NCI-H1417 (cell line): ENCODE data around the gene CCDC43.
"Not testable (repeated sequence)": the region's sequence is repeated elsewhere in the genome, so short reads cannot be mapped to it uniquely, and the experiment has no call there.

Source experiments
- DNase-seq, 3 experiments: peaks; one replicate each; lab custom pipeline; 2025; lab: John Stamatoyannopoulos, UW

CCDC43 gene

DNA sequence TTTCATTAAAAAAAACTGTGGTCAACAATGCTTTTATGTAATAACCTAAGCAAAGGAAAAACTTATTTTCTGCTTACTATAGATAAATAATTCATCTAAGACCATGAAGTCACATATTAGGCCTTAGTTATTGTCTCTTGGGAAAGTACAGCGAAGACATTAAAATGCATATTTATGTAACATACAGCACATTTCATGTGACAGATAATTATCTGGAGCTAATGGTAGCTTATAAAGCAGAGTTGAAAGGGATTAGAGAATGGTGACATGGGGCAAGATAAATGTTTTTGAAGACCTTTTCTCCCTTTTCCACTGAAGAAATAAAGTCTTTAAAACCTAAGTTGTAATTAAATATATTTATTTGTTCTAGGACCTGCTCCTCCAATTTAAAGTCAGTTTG is 23.6 kb downstream of the CCDC43 start:
- DNase-seq, result no peak

DNA sequence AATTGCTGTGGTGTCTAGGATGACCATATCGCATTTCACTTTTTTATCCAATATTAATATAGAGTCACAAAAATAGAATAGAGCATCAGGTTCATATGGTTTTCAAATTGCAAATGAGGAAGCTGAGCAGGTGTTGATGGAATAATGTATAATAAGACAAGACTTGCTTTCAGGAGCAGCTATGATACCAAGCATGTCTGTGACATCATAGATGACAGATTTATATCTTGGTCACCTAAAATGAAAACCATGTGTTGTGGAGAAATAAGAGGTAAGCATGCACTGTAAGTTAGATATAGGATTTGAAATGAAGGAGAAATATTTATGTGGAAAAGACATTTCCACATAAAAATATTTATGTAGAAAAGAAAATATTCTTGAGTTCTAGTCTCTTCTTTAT is 24.7 kb downstream of the CCDC43 start:
- DNase-seq, result no peak

DNA sequence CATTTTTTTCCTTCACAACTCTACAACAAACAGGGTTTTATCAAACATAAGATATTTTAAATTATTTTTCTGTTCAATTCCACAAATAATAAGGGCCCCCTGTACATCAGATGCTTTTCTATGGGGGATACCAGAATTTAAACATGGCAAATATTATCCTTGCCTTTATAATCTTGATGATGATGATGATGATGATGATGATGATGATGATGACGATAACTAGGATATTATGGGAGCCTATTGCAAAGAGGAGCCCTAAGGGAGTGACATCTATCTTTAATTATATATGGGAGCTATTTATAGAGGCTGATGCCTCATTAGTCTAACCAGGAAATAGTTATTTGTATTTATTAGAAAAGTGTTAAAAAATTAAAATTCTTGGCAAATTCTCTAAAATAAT is 26.5 kb downstream of the CCDC43 start:
- no peak for DNase-seq

GRCh38 chr17:44661835-44662234 is 27.7 kb downstream of the CCDC43 start:
- DNase-seq, result no peak

DNA sequence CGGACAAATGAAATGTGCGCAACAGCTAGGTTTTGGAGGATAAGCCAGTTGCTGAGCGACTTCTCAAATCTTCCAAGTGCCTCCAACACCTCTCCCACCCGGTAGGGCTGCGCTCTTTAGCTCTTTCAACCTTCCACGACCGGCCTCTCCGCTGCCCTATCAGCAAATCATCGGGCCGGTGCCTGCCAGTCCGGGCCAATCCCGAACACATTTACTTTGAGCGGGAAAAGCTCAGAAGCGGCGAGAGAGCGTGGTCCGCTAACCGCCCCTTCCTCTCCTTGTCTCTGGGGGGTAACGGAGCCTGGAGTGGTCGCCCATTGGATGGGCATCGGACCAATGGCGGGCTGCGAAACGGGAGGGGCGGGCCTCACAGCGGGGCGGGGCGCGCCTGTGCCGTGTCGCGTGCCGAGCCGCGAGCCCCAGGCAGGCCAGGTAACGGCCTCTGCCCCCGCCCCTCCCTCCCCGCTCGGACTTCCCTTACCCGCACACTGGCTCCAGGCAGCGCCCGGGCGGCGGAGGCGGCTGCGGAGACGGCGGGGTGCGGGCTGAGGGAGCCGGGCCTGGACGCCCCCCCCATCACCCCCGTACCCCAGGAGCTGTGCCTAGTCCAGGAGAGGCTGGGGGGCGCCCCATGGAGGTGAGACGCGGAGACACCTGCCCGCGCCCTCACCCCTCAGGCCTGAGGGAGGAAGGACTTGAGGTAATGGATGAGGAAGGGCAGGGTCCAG is 33.4 kb downstream of the CCDC43 start, which contains the start of gene MEIOC:
TSS of gene MEIOC (plus strand) at position 486 of the 728 bp plus-strand sequence. CDS start at position 632, 146 bp downstream.
- peak in 2 of 3 experiments; percentile 72 to 85 for DNase-seq

- DNase-seq, result no peak
Measured at GRCh38 chr17:44653954-44654353, 35.6 kb downstream of the CCDC43 start.

DNA sequence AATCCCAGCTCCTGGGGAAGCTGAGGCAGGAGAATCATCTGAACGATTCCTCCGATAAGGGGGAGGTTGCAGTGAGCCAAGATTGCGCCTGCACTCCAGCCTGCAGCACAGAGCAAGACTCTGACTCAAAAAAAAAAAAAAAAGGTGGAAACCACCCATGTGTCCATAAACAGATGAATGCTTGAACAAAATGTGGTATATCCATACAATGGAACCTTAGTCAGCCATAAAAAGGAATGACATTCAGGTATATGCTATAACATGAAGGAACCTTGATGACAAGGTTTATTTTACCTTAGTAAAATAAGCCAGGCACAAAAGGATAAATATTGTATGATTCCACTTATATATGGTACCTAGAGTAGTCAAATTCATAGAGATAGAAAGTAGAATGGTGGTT is 36.2 kb downstream of the CCDC43 start:
- no peak for DNase-seq

DNA sequence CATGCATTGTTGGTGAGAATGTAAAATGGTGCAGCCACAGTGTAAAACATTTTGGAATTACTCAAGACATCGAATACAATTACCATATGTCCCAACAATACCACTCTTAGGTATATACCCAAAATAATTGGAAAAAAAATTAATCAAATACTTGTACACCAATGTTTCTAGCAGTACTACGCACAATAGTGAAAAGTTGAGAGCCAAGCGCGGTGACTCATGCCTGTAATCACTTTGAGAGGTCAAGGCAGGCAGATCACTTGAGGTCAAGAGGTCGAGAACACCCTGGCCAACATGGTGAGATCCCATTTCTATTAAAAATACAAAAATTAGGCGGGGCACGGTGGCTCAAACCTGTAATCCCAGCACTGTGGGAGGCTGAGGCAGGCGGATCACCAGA is 36.8 kb downstream of the CCDC43 start:
- no peak for DNase-seq

DNA sequence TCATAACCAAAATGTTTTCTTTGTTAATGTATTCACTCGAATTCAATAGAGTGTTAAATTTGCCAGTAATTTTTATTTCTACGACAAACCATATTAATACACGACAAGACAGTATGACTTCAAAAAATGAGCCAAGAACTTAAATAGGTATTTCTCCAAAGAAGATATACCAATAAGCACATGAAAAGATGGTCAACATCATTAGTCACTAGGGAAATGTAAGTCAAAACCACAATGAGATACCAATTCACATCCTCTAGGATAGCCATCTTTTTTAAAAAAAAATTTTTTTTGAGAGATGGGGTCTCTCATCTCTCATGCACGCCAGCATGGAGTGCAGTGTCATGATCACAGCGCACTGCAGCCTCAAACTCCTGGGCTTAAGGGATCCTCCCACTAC is 38.3 kb downstream of the CCDC43 start:
- no peak for DNase-seq

DNA sequence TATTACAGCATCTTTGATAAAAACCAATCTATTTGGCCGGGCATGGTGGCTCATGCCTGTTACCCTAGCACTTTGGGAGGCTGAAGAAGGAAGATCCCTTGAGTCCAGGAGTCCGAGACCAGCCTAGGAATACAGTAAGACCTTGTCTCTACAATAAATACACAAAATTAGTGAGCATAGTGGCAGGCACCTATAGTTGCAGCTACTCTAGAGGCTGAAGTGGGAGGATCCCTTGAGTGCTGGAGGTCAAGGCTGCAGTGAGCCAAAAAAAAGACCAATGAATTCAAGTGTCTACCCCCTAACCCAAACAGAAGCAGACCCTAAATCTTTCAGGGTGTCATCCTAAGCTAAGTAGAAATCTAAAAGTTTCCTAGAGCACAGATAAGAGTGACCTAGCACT is 40.6 kb downstream of the CCDC43 start:
- no peak for DNase-seq

- DNase-seq, result no peak
Measured at GRCh38 chr17:44647736-44648135, 41.8 kb downstream of the CCDC43 start.

GRCh38 chr17:44646280-44646679 is 43.3 kb downstream of the CCDC43 start:
- no peak for DNase-seq

DNA sequence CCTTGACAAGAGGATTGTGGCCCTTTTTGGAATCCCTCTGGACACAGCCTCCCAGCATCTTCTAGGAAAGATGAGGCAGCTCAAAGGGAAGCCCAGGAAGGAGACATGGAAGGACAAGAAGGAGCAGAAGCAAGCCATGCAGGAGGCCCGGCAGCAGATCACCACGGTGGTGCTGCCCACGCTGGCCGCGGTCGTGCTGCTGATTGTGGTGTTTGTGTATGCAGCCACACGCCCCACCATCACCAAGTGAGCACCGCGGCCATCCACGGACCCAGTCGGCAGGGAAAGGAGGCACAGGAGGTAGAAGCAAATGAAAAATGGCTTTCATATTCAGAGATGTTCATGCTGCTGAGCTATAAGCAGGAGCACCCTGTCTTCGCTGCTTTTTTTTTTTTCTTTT is 44.2 kb downstream of the CCDC43 start:
- no peak for DNase-seq

- DNase-seq, result no peak
Measured at GRCh38 chr17:44642834-44643233, 46.7 kb downstream of the CCDC43 start.

DNA sequence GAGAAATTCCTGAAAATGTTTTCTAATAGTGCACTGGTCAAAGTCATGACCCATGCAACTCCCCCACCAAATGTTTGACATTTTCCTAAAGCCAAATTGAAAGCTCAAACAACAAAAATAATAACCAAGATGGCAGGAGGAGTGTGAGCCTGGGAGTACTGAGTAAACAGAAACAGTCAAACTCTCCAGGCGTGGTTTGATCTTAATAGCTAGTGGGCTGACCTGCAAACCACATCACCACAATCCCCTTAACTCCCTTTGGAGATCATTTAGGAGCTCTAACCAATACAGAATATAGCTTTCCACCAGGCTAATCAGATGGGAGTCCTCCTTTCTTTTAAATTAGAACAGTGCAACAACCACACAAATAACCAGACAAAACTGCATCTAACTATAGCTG is 52.5 kb downstream of the CCDC43 start:
- peak in 1 of 3 experiments; percentile 13 for DNase-seq

GRCh38 chr17:44636562-44636961 is 53.0 kb downstream of the CCDC43 start:
- peak in 1 of 3 experiments; percentile 71 for DNase-seq

DNA sequence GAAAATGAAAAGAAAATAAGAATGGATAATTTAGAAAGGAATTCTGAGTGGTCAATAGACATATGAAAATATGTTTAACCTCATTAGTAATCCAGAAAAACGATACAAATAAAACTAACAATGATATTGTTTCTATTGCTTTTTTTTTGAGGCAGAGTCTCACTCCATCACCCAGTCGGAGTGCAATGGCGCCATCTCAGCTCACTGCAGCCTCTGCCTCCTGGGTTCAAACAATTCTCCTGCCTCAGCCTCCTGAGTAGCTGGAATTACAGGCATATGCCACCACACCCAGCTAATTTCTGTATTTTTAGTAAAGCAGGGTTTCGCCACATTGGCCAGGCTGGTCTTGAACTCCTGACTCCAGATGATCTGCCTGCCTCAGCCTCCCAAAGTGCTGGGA is 55.2 kb downstream of the CCDC43 start:
- DNase-seq, result not testable (repeated sequence)

GRCh38 chr17:44633998-44634397 is 55.6 kb downstream of the CCDC43 start:
- no peak for DNase-seq

GRCh38 chr17:44630703-44631102 is 58.9 kb downstream of the CCDC43 start:
- no peak for DNase-seq

DNA sequence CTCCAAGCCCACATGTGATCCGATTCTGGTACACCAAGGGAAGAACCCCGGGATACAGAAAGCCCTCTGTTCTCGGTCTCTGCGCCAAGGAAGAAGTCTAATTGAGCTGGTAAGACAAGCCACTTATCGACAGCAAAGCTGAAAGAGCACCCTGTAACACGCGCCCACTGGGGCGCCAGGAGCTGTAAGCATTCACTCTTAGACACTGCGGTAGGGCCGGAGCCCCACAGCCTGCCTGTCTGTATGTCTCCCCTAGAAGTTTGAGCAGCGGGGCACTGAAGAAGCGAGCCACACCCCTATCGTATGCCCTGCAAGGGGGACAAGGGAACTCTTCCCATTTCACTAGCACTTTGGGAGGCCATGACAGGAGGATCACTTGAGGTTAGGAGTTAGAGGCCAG is 60.3 kb downstream of the CCDC43 start:
- DNase-seq, result no peak

DNA sequence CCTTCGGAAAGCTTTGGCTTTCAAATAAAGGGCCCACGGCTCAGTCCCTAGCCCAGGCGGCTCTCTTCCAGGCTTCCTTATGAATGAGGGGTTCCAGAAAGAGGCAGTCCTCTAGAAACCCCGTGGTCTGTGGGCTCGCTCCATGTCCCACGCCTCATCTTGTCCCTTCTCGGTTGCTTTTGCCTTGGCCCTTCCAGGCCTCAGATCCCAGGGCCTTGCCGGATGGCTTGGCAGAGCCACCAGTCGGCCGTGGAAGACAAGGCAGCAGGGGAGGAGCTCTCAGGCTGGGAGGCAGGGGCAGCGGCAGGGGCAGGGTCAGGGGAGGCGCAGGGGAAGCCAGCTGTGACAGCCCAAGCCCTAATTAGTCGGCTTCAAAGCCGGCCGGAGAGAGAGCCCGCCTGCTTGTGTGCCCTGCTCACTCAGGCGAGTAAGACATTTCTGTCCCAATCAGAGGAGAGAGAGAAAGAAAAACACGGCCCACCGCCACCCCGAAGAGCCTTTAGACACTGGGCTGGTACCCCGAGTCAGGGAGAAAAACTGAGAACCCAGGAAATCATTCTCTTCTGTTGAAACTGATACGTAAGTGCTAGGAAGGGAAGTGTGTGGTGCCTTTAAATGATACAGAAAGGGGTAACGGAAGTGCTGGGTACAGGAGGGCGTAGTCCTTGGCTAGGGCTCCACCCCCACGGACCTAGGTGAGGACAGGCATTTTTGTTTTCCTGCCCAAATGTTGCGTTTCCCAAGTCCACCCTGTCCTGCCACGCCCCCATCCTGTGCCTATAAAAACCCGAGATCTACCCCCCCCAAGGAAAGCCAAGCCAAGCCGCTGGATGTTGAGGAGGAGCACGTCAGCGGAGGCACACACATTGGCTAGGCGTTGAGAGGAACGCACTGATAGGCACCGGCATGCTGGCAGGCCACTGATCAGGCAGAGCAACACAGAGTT is 61.1 kb downstream of the CCDC43 start:
- DNase-seq, result peak in 2 of 3 experiments; percentile 72 to 88

DNA sequence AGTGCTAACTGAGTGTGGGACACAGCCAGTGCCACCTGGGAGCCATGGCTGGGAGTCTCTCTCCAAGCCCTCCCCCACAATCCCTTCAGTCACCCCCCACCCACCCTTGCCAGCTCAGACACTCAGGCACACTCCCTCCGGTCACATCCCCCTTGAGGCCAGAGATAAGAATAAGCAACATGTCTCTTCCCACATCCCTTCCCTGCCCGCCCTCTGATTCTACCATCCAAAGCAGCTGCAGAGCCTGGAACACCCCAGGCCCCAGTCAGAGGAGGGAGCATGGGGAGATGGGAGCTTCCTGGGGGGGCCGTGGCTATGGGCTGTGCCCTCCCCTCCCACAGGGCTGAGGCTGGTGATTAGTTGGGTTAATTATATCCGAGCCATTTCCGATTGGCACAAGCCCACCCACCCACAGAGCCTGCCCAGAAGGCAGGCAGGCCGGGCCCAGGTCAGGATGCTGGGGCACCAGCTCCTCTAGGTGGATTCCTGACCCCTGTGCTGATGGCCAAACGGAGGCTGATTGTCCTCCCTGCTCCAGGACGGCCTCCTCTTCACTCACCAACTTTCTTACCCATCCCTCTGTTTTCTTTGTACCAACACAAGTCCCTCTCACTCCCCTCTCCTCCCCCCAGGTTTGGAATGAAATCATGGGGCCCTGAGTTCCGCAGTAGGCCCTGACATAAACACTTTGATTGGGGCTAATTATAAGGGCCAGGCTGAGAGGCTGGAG is 61.9 kb downstream of the CCDC43 start:
- DNase-seq, result peak in 1 of 3 experiments; percentile 19
